HG03280 (cell line): ENCODE measurements around the gene DYNC1LI1.
"Not testable (repeated sequence)": the region's sequence is repeated elsewhere in the genome, so short reads cannot be mapped to it uniquely, and the experiment has no call there.

Experiments
- ATAC-seq: cut with Tn5 transposase; IDR thresholded peaks from one replicate; pipeline ENCODE4 v1.9.1; 2021; ENCODE audit warnings: mild to moderate bottlenecking, moderate library complexity; ENCODE audit not compliant: unreplicated experiment

DYNC1LI1 gene

DNA sequence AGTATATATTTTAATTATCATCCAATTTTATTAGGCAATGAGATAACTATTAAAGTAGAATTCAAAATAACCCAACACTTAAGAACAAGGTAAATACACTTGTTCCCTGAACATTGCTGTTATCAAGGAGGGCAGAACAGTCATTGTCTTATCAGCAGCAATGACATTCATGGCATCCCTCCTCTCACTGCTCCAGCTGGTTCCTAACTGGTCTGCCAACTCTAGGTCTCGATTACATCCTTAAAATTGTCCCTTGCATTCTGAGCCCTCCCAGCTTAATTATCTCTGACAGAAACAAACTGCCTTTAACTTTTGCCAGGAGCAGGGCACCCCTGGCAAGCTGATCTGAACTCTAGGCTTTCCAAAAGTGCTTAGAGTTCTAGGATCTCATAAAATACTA lies 14.0 kb upstream of the DYNC1LI1 start:
- no peak for ATAC-seq

DNA sequence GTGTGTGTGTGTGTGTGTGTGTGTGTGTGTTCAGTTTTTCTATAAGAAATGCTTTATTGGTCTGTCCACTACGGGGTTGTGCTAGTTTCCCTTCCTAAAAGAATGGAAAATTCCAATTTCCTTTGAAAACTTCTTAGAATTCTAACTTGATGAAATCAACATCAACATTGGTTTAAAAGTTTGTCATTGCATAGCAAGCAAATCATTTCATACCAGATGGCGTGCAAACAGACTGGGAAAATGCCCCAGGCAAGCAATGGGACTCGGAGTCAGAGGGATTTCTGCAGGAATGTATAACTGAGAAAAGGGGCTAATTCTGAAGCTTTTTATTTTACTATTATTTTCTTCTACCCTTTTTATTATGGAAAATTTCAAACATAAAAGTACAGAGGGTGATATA lies 13.1 kb upstream of the DYNC1LI1 start:
- no peak for ATAC-seq

GRCh38 chr3:32578669-32579068 lies 8.0 kb upstream of the DYNC1LI1 start:
- not testable (repeated sequence) for ATAC-seq

GRCh38 chr3:32577581-32578556 lies 7.2 kb upstream of the DYNC1LI1 start:
- ATAC-seq = peak; percentile 96

DNA sequence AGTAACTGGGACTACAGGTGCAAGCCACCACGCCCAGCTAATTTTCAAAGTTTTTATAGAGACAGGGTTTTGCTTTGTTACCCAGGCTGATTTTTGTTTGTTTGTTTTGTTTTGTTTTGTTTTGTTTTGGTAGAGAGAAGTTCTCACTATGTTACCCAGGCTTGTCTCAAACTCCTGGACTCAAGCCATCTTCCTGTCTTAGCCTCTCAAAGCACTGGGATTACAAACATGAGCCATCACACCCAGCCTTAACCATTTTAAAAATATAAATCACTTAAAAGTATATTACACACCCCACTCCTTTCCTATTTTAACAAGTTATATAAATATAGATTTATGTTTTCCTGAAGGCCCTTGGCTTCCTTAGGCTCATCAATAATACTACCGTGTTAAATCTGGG lies 6.5 kb upstream of the DYNC1LI1 start:
- no peak for ATAC-seq

DNA sequence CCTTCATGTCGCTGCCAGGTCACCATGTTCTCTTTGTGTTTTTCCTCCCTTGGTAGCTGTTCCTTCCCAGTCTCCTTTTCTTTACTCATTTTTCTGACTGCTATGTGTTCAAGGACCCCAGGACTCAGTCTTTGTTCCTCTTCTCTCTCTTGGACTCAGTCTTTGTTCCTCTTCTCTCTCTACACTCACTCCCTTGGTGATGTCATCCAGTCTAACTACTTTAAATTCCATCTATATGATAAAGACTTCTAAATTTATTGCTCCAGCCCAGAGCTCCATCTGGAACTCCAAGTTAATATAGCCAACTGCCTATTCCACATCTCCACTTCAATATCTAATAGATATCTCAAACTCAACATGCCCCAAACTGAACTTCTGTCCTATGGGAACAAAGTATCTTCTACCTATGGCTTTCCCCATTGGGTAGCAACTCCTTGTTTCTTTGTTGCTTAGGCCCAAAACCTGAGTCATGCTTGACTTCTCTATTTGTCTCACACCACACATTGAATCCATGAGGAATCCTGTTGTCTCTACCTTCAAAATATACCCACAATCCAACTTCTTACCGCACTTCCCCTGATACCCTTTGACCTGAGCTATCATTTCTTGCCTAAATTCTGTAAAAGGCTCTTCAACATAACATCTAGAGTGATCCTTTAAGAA lies 4.9 kb upstream of the DYNC1LI1 start:
- ATAC-seq = no peak

DNA sequence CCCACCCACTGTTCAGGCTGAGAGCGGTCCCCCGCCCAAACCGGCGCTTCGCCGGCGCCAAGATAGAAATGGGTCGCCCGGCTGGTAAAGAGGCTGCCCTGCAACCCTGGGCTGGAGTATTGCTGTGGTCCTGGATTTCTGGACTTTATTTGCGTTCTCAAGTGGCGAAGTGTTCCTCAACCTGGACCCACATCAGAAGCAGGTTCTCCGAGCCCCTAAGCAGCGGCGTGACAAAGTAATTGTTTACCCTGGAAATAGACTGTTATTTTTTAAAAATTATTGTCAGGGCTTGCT lies 481 bp upstream of the DYNC1LI1 start:
- peak; percentile 34 for ATAC-seq

- ATAC-seq = peak; percentile 43
Observed at GRCh38 chr3:32569540-32570420, 878 bp downstream of the DYNC1LI1 start.

DNA sequence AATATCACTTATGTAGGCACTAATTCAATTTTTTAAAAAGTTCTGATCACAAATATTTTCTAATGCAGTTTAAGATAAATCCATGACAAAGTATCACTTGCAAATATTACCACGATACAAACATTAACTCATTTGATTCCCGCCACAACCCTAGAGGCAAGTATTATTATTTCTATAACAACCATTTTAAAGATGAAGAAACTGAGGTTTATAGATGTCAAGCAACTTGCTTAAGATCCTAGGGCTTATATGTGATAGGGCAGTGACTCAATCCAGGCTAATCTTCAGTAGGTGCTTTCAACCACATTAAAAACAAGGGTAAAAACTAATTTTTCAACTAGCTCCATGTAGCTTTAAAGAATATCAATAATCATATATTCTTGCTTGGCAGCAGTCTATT lies 1.7 kb downstream of the DYNC1LI1 start:
- no peak for ATAC-seq

DNA sequence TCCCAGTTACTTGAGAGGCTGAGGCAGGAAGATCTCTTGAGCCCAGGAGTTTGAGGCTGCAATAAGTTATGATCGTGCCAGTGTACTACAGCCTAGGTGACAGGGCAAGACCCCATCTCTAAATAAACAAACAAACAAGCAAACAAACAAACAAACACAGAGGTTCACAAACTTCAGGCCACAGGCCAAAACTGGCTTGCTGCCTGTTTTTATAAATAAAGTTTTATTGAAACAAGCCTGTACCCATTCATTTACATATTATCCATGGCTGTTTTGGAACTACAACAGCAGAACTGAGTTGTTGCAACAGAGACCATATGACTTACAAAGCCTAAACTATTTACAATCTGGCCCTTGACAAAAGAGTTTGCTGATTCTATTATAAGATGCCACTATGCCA lies 6.5 kb downstream of the DYNC1LI1 start:
- ATAC-seq = no peak

DNA sequence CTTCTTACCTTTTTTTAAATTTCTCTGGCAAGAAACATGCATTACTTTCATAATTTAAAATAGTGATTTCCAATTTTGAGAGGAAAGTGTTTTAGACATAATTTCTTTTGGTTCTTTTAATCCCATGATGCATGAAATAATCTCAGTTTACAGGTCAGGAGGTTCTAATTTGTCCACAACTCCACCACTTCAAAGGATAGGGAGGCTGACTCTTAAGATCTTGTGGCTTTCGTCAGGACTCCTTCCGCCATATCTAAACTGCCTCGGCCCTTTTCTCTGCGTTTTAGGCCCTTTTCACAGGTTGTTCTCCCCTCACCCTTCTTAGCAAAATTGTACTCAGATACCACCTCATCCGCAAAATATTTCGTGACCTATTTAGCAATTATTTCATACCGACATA lies 8.0 kb downstream of the DYNC1LI1 start:
- no peak for ATAC-seq

- no peak for ATAC-seq
Observed at GRCh38 chr3:32557640-32558352, 12.9 kb downstream of the DYNC1LI1 start.

GRCh38 chr3:32556332-32556731 lies 14.3 kb downstream of the DYNC1LI1 start:
- no peak for ATAC-seq

- no peak for ATAC-seq
Observed at GRCh38 chr3:32553973-32554372, 16.7 kb downstream of the DYNC1LI1 start.

GRCh38 chr3:32553459-32553858 lies 17.2 kb downstream of the DYNC1LI1 start:
- ATAC-seq = no peak

- ATAC-seq = no peak
Observed at GRCh38 chr3:32552013-32552412, 18.6 kb downstream of the DYNC1LI1 start.

- no peak for ATAC-seq
Observed at GRCh38 chr3:32551496-32551895, 19.2 kb downstream of the DYNC1LI1 start.

DNA sequence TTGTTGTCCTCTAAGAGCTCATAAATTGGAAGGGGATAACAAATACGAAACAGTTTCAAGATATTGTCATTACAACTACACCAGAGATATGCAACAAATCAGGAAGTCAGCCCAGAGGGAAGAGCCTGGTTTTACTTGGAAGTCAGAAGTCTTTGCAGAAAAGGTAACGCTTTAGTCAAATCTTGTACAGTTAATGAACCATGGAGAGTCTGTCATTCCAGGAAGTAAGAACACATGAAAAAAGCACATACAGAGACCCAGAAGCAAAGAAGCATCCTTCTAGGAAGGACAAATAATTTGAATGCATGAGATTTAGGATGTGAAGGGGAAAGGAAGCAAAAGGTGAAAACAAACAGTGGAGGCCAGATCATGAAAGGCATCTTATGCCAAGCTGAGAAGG lies 19.6 kb downstream of the DYNC1LI1 start:
- ATAC-seq = no peak

DNA sequence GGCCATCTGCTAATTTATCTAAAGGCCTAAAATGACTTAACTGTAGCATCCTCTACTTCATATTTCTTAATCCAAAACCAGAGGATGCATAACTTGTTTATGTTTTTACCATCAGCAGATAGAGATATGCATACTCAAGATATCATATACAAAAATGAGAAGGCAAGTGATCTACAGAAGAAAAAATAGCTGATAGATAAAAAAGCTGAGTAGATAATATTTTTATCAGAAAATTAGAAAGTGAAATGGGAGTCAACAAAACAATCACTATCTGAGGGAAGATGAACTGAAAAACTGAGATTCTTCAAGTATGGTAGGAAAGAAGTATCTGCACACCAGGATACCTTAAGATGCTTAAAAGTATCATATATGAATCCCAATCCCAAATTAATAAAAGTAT lies 25.4 kb downstream of the DYNC1LI1 start:
- no peak for ATAC-seq

GRCh38 chr3:32544894-32545293 lies 25.8 kb downstream of the DYNC1LI1 start:
- no peak for ATAC-seq

GRCh38 chr3:32542807-32543206 lies 27.9 kb downstream of the DYNC1LI1 start:
- no peak for ATAC-seq
